HCT116 (cell line): ENCODE data around the gene EXD3. TPM values are rescaled to one million over a fixed set of nuclear protein-coding genes. Genes with fewer than 3 reads are reported as not detected.

Experiments
- ATAC-seq: fragments of 200-7000 bp; cut with Tn5 transposase; 2 replicates; pipeline ENCODE4 v1.9.1; 2020; ENCODE audit warnings: mild to moderate bottlenecking, moderate library complexity
- BruUV-seq: library from RNA; stranded (reverse); fragments of 400-500 nt; replicated peaks from 2 replicates; lab custom pipeline; 2021; lab: Mats Ljungman, UMichigan
- CTCF ChIA-PET: fragments of 300-600 bp; sonication (Branson Sonifier 250); formaldehyde crosslinking; loops from one replicate; lab custom pipeline; 2021; ENCODE audit warnings: antibody characterized with exemption; lab: Charles Lee
- POLR2A ChIA-PET: fragments of 300-600, 350-600 bp; sonication (Branson Sonifier 250); formaldehyde crosslinking; loops from one replicate; lab custom pipeline; 2021; ENCODE audit warnings: antibody characterized with exemption; lab: Charles Lee
- RAD21 ChIA-PET, 2 experiments: fragments of 300-600 bp; sonication (Branson Sonifier 250); formaldehyde crosslinking; loops; one replicate each; lab custom pipeline; 2023; ENCODE audit warnings: low total read pairs in 2 of 2; ENCODE audit not compliant: uncharacterized antibody in 2 of 2, unreplicated experiment in 2 of 2, low non-redundant PET in 1 of 2; lab: Charles Lee
- DNase-seq: peaks from one replicate; pipeline ENCODE4 v3.0.0-alpha.2; 2010; ENCODE audit warnings: low read depth, low spot score
- H2AFZ ChIP-seq: fragments of 200-600 bp; shearing (Covaris generic), sonication (generic); 2 replicates; pipeline ENCODE4 v1.6.1; 2017; ENCODE audit warnings: low read depth, mixed run types, mixed read lengths, antibody characterized with exemption, low read length; ENCODE audit not compliant: poor library complexity, severe bottlenecking
- H3K27ac ChIP-seq: 2 replicates; pipeline ENCODE4 v1.5.1; 2012; ENCODE audit warnings: low read depth, low read length
- H3K27me3 ChIP-seq: fragments of 200-600 bp; sonication (generic); 2 replicates; pipeline ENCODE4 v1.6.1; 2016; ENCODE audit warnings: mixed run types, low read length, mixed read lengths; ENCODE audit not compliant: insufficient read depth
- H3K36me3 ChIP-seq, 2 experiments: fragments of 200-500 bp in 1 of 2; fragments of 200-600 bp in 1 of 2; sonication (Bioruptor generic) in 1 of 2; sonication (generic) in 1 of 2; 2 replicates each; pipeline versions ENCODE4 v1.5.1 to v1.6.1; 2014 to 2016; ENCODE audit warnings: low read length in 2 of 2, inconsistent platforms in 1 of 2, mixed read lengths in 1 of 2, mixed run types in 1 of 2; ENCODE audit not compliant: insufficient read depth in 2 of 2, control insufficient read depth in 1 of 2
- H3K4me1 ChIP-seq, 2 experiments: fragments of 200-600 bp in 1 of 2; sonication (generic) in 1 of 2; 2 replicates each; pipeline versions ENCODE4 v1.5.1 to v1.6.1; 2012 to 2017; ENCODE audit warnings: low read length in 2 of 2, inconsistent platforms in 1 of 2, mild to moderate bottlenecking in 1 of 2, mixed read lengths in 1 of 2, mixed run types in 1 of 2, moderate library complexity in 1 of 2; ENCODE audit not compliant: insufficient read depth in 2 of 2, control insufficient read depth in 1 of 2
- H3K4me2 ChIP-seq: fragments of 200-600 bp; sonication (generic); 2 replicates; pipeline ENCODE4 v1.6.1; 2017; ENCODE audit warnings: mixed run types, low read length, mixed read lengths
- H3K4me3 ChIP-seq, 2 experiments: fragments of 200-600 bp in 1 of 2; sonication (generic) in 1 of 2; replicated peaks in 1 of 2; 2 replicates each; pipeline ENCODE4 v1.5.1; 2011 to 2016; ENCODE audit warnings: low read length in 2 of 2, control low read depth in 1 of 2, low read depth in 1 of 2, mild to moderate bottlenecking in 1 of 2, mixed read lengths in 1 of 2, mixed run types in 1 of 2
- H3K79me2 ChIP-seq: fragments of 200-600 bp; sonication (generic); 2 replicates; pipeline ENCODE4 v1.6.1; 2017; ENCODE audit warnings: mild to moderate bottlenecking, mixed run types, low read length, moderate library complexity, mixed read lengths; ENCODE audit not compliant: insufficient read depth
- H3K9ac ChIP-seq: fragments of 200-600 bp; sonication (generic); 2 replicates; pipeline ENCODE4 v1.6.1; 2016; ENCODE audit warnings: low read length, mixed read lengths
- H3K9me2 ChIP-seq: fragments of 200-600 bp; sonication (generic), shearing (Covaris generic); 2 replicates; pipeline ENCODE4 v1.6.1; 2017; ENCODE audit warnings: mixed run types, mild to moderate bottlenecking, moderate library complexity; ENCODE audit not compliant: insufficient read depth
- H3K9me3 ChIP-seq, 2 experiments: fragments of 200-500 bp in 1 of 2; fragments of 200-600 bp in 1 of 2; sonication (Bioruptor generic) in 1 of 2; sonication (generic) in 1 of 2; 2 replicates each; pipeline ENCODE4 v1.6.1; 2014 to 2017; ENCODE audit warnings: low read length in 2 of 2, mixed read lengths in 2 of 2, inconsistent platforms in 1 of 2, low read depth in 1 of 2, mild to moderate bottlenecking in 1 of 2, mixed run types in 1 of 2, moderate library complexity in 1 of 2; ENCODE audit not compliant: control insufficient read depth in 1 of 2, insufficient read depth in 1 of 2
- H4K20me1 ChIP-seq: fragments of 200-600 bp; sonication (generic), shearing (Covaris generic); 2 replicates; pipeline ENCODE4 v1.6.1; 2017; ENCODE audit warnings: mixed run types, mild to moderate bottlenecking, moderate library complexity; ENCODE audit not compliant: insufficient read depth
- CEBPB ChIP-seq: IDR thresholded peaks from 2 replicates; pipeline ENCODE4 v1.6.1; 2012; ENCODE audit warnings: low read depth
- EGR1 ChIP-seq: IDR thresholded peaks from 2 replicates; pipeline ENCODE4 v1.6.1; 2012; ENCODE audit warnings: low read depth
- ELF1 ChIP-seq: IDR thresholded peaks from 2 replicates; pipeline ENCODE4 v1.6.1; 2012; ENCODE audit warnings: low read depth, borderline replicate concordance
- EZH2phosphoT487 ChIP-seq: fragments of 200-600 bp; IDR thresholded peaks from 2 replicates; pipeline ENCODE4 v1.6.1; 2018; ENCODE audit warnings: antibody characterized with exemption, borderline replicate concordance
- RAD21 ChIP-seq: IDR thresholded peaks from 2 replicates; pipeline ENCODE4 v1.6.1; 2012; ENCODE audit warnings: low read depth, mild to moderate bottlenecking
- SIN3A ChIP-seq: IDR thresholded peaks from 2 replicates; pipeline ENCODE4 v1.6.1; 2012; ENCODE audit warnings: low read depth
- SP1 ChIP-seq: IDR thresholded peaks from 2 replicates; pipeline ENCODE4 v1.6.1; 2012; ENCODE audit warnings: low read depth
- YY1 ChIP-seq: IDR thresholded peaks from 2 replicates; pipeline ENCODE4 v1.6.1; 2011; ENCODE audit warnings: low read length, low read depth, moderate library complexity, mild to moderate bottlenecking; ENCODE audit not compliant: insufficient replicate concordance; ENCODE audit errors: extremely low read depth
- intact Hi-C: fragments of 100-400 bp; cut with micrococcal nuclease; formaldehyde crosslinking; loops from 2 replicates; pipeline ENCODE4 v1.10.0; 2022
- total RNA-seq: library from RNA; stranded (reverse); gene quantifications from one replicate; pipeline ENCODE4 v1.2.1, GENCODE V29; 2021; ENCODE audit not compliant: unreplicated experiment
- TF ChIP-seq, protein P1 (sequence below): IDR thresholded peaks from 2 replicates; pipeline ENCODE4 v1.6.1; 2012; ENCODE audit warnings: low read depth
- TF ChIP-seq, protein P2 (sequence below): IDR thresholded peaks from 2 replicates; pipeline ENCODE4 v1.6.1; 2012

The EXD3 gene
- total RNA-seq, 1 experiment from 2014 or later: 25.4 TPM

DNA sequence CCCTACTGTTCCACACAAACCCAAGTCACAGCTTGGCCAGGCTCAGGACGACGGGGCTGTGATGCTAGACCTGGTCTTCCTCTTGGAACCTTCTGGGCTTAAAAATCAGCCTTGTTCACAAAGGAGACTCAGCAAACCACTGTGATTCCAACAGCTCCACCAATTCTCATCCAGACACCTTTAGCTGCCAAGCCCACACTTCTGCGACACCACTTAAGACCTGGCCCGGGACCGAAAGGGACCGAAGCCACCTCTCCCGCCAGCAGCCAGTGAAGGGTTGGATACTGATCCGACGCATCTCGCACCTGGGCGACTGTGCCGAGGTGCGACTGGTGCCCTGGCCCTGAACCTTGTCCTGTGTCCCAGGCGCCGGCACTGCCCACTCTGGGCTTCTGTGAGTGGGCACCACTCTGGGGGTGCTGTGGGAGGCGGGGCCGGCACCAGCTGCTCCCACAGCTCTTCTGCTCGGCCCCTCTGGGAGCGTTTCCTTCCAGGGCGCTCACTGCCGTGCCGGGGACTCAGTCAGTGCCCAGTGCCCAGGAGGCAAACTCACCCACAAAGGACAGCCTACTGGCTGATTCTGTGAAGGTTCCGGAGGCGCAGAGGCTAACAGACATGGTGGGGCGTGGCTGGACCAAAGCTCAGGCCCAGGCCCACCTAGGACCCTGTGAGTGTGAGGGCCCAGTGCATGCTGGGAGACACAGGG is 50.9 kb downstream of the EXD3 start:
- H3K4me2 ChIP-seq: no peak overlapping the region
- no peak overlapping the region for H3K27ac ChIP-seq
- no peaks in the 10 kb centered on the region for H3K27me3 ChIP-seq
- peaks cover 0 to 5% of the 10 kb centered on the region in 2 experiments; a peak in 1 of 4 replicates for H3K9me3 ChIP-seq
- TF ChIP-seq CEBPB: no peak
- TF ChIP-seq, protein P1, sequence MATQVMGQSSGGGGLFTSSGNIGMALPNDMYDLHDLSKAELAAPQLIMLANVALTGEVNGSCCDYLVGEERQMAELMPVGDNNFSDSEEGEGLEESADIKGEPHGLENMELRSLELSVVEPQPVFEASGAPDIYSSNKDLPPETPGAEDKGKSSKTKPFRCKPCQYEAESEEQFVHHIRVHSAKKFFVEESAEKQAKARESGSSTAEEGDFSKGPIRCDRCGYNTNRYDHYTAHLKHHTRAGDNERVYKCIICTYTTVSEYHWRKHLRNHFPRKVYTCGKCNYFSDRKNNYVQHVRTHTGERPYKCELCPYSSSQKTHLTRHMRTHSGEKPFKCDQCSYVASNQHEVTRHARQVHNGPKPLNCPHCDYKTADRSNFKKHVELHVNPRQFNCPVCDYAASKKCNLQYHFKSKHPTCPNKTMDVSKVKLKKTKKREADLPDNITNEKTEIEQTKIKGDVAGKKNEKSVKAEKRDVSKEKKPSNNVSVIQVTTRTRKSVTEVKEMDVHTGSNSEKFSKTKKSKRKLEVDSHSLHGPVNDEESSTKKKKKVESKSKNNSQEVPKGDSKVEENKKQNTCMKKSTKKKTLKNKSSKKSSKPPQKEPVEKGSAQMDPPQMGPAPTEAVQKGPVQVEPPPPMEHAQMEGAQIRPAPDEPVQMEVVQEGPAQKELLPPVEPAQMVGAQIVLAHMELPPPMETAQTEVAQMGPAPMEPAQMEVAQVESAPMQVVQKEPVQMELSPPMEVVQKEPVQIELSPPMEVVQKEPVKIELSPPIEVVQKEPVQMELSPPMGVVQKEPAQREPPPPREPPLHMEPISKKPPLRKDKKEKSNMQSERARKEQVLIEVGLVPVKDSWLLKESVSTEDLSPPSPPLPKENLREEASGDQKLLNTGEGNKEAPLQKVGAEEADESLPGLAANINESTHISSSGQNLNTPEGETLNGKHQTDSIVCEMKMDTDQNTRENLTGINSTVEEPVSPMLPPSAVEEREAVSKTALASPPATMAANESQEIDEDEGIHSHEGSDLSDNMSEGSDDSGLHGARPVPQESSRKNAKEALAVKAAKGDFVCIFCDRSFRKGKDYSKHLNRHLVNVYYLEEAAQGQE: no peak
- TF ChIP-seq ELF1: no peak
- TF ChIP-seq SP1: no peak
- TF ChIP-seq EZH2phosphoT487: no peak
- no peak for TF ChIP-seq EGR1
- H2AFZ ChIP-seq: no peak overlapping the region
- ChIA-PET CTCF (no interaction called here), POLR2A (no interaction called here), RAD21 (no interaction called here)
- ATAC-seq: no peak
- no peak for DNase-seq
- no TSS peak for BruUV-seq
- H3K4me3 ChIP-seq: no peak overlapping the region
- intact Hi-C loops: no loop called here
- H4K20me1 ChIP-seq: no peaks in the 10 kb centered on the region
- H3K9me2 ChIP-seq: no peaks in the 10 kb centered on the region
- H3K79me2 ChIP-seq: no peaks in the 10 kb centered on the region
- no peaks in the 10 kb centered on the region for H3K4me1 ChIP-seq
- H3K9ac ChIP-seq: no peak overlapping the region
- no peaks in the 10 kb centered on the region for H3K36me3 ChIP-seq

DNA sequence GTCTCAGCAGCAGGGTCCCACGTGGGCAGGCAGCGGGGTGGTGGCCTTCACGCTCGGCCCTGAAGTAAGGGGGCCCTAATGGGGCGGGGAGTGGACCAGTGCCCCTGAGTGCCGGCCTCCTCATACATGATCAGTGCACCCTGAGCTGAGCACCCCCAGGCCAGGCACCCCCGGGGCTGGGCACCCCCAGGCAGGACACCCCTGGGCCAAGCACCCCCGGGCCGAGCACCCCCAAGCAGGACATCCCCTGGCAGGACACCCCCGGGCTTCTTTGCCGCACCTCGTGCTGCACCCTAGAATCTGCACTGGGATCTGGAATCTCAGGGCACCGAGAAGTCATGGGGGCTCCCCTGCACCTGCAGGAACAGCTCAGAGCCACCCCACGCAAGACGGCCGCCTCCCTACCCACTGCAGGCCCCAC is 51.4 kb downstream of the EXD3 start:
- no peaks in the 10 kb centered on the region for H3K36me3 ChIP-seq
- ATAC-seq (no peak), DNase-seq (no peak)
- H3K4me3 ChIP-seq: no peak overlapping the region
- no peak overlapping the region for H3K9ac ChIP-seq
- no TSS peak for BruUV-seq
- H3K9me2 ChIP-seq: no peaks in the 10 kb centered on the region
- no peaks in the 10 kb centered on the region for H3K79me2 ChIP-seq
- H3K27me3 ChIP-seq: no peaks in the 10 kb centered on the region
- no peak overlapping the region for H3K27ac ChIP-seq
- intact Hi-C loops: no loop called here
- peaks cover 0 to 5% of the 10 kb centered on the region in 2 experiments; a peak in 1 of 4 replicates for H3K9me3 ChIP-seq
- RAD21 ChIA-PET: no interaction called here
- CTCF ChIA-PET: no interaction called here
- H3K4me1 ChIP-seq: no peaks in the 10 kb centered on the region
- H3K4me2 ChIP-seq: no peak overlapping the region
- no peak overlapping the region for H2AFZ ChIP-seq
- H4K20me1 ChIP-seq: no peaks in the 10 kb centered on the region
- POLR2A ChIA-PET: no interaction called here
- TF ChIP-seq, protein P2, sequence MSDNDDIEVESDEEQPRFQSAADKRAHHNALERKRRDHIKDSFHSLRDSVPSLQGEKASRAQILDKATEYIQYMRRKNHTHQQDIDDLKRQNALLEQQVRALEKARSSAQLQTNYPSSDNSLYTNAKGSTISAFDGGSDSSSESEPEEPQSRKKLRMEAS: no peak
- no peak for TF ChIP-seq SIN3A
- no peak for TF ChIP-seq RAD21
- TF ChIP-seq, protein P1: no peak
- no peak for TF ChIP-seq YY1
